ENCODE results near the gene ENSA.
A peak's percentile ranks its signal among the peaks of the same experiment; 100 is the strongest.
"Not testable (repeated sequence)": the region's sequence is repeated elsewhere in the genome, so short reads cannot be mapped to it uniquely, and the experiment has no call there.

Gene ENSA

DNA sequence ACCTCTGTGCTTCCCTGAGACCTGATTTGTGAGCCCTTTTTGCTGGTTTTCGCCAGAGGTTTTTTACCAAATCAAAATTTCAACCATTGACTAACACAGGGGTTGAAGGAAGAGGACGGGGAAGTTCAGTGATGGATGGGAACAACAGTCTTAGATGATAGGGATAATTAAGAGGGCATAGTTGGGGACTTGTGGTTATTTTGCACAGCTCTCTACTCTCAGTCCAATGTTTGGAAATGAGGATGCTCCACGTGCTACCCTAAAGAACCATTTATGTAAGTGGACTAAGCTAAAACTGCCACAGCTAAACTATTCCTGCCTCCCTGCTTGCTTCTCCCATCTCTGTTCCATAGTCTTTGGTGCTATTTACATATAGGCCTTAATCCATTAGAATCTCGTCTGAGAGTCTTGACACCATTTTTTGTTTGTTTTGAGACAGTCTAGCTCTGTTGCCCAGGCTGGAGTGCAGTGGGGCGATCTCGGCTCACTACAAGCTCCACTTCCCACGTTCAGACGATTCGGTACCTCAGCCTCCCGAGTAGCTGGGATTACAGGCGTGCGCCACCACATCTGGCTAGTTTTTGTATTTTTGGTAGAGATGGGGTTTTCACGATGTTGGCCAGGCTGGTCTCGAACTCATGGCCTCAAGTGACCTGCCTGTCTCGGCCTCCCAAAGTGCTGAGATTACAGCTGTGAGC lies 49.3 kb downstream of the ENSA start:
- DNase-seq = no peak

DNA sequence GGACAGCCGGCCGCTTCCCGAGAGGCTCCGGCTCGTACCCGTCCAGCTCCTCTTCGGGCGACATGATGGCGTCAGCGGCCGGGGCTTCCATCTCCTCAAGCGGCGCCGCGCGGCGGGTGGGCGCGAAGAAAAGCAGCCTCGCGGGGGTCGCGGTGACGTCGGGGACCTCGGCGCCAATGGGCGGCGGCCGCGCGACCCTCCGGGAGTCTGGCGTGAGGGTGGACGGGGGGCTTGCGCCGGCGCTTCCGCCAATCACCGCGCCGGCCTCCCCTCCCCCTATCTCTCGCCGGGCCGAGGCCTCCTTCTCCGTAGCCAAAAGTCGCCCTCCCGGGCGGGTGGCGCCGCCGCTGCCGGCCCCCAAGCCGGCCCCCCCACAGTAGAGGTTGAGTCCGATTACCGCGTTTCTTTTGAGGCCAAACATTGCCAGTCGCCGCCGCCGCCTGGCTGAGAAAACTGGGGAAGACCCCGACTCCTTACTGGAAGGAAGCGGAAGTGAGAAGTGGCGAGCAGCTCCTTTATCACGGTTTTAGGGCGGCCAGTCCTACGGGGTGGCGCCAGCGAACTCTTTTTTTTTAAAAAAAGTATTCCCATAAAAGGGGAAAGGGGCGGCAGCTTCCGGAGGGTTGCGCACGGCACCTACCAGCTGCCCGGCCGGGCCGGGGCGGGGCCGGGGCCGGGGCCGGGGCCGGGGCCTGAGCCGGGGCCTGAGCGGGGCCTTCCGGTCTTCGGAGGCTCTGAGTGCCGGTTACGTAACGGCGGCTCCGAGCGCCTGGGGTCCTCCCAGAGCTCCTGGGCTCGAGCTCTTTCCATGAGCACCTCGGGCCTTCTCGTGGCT lies 50.1 kb downstream of the ENSA start, which contains the start of gene MCL1:
MCL1 (minus strand) TSS at position 501 of the 835 bp plus-strand sequence; CDS start at position 421, 80 bp downstream.
- peak; percentile 87 for DNase-seq

DNA sequence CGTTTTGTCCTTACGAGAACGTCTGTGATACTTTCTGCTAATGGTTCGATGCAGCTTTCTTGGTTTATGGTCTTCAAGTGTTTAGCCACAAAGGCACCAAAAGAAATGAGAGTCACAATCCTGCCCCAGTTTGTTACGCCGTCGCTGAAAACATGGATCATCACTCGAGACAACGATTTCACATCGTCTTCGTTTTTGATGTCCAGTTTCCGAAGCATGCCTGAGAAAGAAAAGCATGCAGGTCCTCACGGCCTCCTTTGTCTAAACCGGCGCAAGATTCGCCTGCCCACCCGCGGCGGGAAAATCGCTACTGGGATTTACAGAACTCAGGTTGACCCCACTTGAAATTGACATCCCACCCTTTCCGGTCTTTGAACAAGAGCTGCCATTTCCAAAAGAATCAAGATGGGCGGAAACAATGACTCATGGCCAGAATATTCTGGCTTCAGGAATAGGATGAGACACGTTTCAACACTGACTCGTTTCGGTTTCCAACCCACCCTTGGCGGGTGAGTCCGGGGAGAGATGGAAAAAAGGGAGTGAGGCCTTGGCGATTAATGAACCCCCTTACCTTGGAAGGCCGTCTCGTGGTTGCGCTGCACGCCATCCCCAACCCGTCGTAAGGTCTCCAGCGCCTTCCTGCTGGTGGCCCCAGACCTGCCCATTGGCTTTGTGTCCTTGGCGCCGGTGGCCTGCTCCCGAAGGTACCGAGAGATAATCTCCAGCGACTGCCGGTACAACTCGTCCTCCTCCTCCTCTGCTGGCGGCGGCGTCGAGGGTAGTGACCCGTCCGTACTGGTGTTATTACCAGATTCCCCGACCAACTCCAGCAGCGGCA lies 50.9 kb downstream of the ENSA start:
- peak; percentile 29 for DNase-seq

DNA sequence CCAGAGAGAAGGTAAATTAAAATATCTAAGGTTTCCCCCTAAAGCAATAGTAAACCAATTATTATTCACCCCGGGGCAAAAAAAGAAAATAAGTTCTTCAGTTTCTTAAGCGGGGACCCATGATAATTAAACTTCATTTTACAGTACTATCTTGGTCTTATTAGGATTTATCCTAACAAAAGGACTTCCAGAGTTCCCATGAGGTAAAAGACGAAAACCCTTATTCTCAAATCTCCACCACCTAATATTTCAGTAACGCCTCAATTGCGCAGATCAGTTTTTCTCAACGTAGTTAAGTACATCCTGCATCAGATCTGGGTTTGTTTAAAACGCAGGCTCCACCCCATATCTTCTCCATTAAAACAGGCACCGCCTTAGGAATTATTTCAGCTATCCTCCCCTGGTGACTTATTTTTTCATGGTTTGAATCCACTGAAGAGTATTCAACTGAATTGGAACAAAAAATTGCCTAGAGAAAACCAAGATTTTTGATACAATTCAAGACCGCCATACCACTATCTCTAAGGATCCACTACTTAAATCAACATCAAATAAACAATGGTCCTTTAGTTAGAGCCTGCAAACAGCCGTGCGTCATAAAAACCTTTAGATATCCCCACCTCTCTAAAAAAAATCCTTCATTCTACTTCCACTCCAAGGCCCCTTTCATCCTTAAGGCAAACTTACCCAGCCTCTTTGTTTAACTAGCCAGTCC lies 51.7 kb downstream of the ENSA start:
- DNase-seq = no peak

DNA sequence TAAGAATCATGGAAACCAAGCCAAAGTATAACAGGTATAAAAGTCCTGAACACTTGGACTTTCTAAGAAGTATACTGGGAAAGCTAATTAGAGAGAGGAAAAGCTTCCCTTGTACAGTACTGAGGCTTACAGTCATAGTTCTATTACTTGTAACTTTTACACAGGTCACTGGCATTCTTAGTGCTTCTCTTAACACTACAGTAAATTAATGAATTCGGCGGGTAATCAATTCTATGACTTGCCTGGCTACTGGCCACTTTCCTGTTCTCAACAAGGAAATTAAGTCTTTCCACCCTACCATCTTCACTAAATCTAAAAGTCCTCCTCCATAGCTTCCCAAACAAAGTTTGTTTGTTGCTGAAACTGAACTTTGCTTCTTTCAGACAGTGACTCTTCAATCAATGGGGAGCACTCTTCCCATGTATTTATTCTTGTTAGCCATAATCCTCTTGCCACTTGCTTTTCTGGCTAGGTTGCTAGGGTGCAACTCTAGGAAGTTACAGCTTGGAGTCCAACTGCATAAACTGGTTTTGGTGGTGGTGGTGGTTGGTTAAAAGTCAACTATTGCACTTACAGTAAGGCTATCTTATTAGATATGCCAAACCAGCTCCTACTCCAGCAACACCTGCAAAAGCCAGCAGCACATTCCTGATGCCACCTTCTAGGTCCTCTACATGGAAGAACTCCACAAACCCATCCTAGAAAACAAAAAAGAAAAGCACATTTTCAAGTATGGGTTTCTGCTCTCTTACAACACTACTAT lies 52.4 kb downstream of the ENSA start:
- no peak for DNase-seq

DNA sequence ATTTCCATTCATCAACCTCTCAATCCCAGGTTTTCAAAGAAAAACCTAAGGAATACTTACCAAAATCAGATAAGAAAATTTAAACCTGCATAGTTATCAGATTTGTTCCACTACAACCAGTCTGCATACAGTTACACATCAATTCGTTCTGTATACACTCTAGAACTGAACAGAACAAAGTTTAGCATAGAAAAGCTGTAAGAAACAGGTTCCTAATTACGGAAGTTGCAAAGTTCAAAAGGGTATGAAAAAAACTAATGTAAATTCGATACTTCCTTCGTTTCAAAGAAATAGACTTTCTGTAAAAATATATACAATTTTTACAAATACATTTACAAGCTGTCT lies 53.1 kb downstream of the ENSA start:
- no peak for DNase-seq

DNA sequence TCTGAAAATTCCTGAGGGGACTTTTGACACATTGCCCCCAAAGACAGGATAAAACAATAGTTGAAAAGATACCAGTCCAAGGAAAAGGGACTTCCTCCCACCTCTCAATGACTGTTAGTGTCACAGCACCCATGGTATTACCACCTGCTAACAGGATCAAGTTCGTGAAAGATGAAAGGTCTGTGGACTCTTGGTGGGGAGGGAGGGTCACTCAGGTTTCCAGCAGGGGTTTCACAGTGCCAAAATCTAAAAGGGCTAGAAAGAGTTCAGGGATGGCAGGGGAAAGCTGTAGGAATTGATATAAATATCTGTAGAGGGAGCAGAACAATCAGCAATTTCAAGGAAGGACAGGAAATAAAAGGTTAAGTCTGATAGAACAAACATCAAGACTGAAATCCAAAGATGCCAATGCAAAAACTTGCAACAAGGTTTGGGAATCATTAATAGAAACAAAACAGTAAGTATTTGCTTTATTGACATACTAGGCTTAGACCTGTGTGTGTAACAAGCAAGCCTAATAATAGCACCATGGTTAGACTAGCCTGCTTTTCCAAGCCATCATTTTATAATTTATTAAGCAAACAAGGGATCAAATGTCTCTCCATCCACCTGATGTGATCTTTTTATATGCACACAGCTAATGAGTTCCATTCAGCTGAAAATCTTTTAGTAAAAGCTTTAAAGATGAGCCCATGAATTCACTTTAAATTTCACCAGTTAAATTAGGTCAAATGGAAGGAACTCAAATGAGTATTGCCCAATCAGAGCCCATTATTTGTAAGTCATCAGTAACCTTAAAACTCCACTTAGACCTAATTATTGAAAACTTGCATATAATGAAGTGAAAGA lies 53.7 kb downstream of the ENSA start:
- DNase-seq = no peak

DNA sequence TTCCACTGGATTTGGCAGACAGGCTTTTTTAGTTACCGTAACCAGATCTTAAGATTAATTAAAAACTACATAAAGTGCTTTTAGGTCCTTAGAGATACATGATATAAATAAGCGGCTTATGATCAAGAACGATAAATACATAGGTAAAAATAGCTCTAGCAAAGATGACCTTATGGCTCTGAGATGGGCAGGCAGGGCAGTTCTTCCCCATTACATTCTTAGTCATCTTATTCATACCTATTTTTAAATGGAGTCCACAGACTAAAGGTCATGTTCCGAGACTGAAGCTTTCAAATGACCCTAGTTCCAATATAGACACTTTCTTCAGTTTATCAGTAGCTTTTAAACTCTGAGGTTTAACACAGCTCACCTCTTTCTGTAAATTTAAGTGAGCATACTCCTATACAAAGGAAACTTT lies 54.3 kb downstream of the ENSA start:
- DNase-seq = no peak

DNA sequence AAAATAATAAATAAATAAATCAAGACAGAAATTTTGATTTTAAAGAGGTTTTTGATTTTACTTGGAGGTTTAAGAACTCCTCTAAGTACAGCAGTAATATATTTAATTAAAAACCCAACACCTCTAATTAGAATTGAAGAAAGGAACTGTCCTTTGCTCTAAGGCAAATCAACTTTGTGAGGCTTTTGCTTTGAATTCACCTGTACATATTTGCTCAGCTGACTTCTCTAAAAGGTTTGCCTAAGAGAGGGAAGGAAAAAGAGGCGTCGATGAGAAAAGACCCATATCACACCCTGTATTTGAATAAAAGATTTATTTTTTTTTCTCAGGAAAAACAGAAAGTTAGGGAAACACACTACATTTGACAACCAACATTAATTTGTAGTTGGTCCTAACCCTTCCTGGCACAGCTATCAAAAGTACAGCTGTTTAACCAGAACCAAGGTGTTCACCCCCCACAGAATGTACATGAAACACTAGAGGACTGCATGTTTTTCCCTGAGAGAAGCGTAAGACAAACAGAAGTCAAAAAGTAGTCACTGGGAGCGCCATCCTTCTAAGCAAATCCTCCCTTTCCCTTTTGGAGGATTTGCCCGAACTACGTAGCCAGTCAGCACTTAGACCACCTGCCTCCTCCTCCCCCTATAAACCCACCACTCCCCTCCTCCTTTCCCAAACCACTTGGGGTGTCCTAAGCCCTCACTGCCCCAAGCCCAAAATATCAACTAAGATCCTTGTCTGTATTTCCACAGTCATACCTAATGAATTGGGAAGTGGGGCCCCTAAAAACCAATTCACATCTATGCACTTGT lies 54.9 kb downstream of the ENSA start:
- DNase-seq = no peak

DNA sequence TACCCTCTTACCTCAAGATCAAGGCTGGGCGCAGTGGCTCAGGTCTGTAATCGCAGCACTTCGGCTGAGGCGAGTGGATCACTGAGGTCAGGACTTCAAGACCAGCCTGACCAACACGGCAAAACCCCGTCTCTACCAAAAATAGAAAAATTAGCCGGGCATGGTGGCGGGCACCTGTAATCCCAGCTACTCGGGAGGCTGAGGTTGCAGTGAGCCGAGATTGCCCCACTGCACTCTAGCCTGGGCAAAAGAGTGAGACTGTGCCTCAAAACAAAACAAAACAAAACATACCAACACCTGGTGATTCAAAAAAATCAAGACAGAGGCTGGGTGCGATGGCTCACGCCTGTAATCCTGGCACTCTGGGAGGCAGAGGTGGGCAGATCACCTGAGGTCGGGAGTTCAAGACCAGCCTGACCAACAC lies 55.8 kb downstream of the ENSA start:
- DNase-seq = not testable (repeated sequence)

DNA sequence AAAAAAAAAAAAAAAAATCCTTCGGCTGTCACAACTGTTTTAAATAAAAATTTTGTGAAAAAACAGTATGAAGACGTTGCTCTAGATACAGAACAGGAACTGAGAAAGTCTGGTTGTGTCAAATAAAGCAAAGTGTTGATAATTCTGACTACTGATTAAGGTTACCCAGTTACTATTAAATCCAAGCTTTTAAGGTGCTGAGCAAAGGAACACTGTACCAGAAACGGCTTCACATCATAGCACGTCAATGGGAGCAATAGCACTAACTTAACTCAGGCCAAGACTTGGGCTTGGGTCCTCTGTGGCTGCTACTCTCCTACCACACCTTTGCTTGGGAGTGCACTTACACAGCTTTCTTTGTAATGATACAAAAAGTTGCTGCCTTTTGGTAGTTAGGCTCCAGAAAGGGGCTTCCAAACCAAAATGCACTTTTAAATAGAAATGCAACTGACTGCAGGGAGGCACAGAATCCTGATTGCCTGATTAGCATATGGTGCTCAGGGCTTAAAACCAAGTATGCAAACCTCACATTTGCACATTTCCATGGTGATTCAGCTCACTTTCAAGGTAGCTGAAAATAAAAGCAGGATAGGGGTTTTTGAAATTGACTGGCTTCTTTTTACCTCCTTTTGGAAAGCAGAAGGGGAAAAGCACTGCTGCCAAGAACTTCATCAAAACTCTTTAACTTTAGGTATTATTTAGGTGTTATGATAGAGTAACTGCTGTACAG lies 56.3 kb downstream of the ENSA start:
- DNase-seq = no peak
